Mucosa of descending colon (tissue), 3 donors: ENCODE data around the gene MYOZ3. TPM values are rescaled to one million over a fixed set of nuclear protein-coding genes. Genes with fewer than 3 reads are reported as not detected.

ENCODE experiments used
- ATAC-seq: fragments of 200-7000 bp; cut with Tn5 transposase; one replicate; pipeline ENCODE4 v1.9.1; 2020; ENCODE audit warnings: mild to moderate bottlenecking, moderate library complexity
- DNase-seq, 3 donors: peaks; one replicate each; pipeline ENCODE4 v3.0.0-alpha.2; 2020
- H3K36me3 ChIP-seq: fragments of 200-600 bp; one replicate; pipeline ENCODE4 v1.8.0; 2021; ENCODE audit warnings: low read depth, mild to moderate bottlenecking
- H3K4me1 ChIP-seq: fragments of 200-600 bp; one replicate; pipeline ENCODE4 v1.8.0; 2021; ENCODE audit warnings: low read depth, mild to moderate bottlenecking
- H3K4me3 ChIP-seq: fragments of 200-600 bp; one replicate; pipeline ENCODE4 v1.8.0; 2021; ENCODE audit warnings: mild to moderate bottlenecking
- H3K9me3 ChIP-seq: fragments of 200-600 bp; one replicate; pipeline ENCODE4 v1.8.0; 2021; ENCODE audit warnings: mild to moderate bottlenecking
- CTCF ChIP-seq: fragments of 200-600 bp; IDR thresholded peaks from one replicate; pipeline ENCODE4 v1.8.0; 2022; ENCODE audit warnings: antibody characterized with exemption, mild to moderate bottlenecking
- intact Hi-C, 2 donors: fragments of 100-400 bp; cut with DNase I in 1 of 2; cut with micrococcal nuclease in 1 of 2; formaldehyde crosslinking; loops; one replicate each; pipeline versions ENCODE4 v1.11.0 to v1.11.1; 2022; cut with DNase I, micrococcal nuclease
- total RNA-seq, 3 donors: library from RNA; stranded (reverse); fragmentation: NEBNext Ultra II Directional in 2 of 3; extraction: Animal tissue kit (Norgen Biotek cat#: 25700) in 2 of 3; gene quantifications; one replicate each; pipeline versions ENCODE4 v1.2.1 to v1.2.4, GENCODE V29; 2021 to 2023
- donor health status: DM: no; HTN: no; CAD: no; lungs with moderate emphysema.
- donor health status: DM: no; HTN: no; CAD: no.
- donor health status: DM: no; HTN: yes; CAD: no.

MYOZ3 gene
- total RNA-seq, 3 donors from 2014 or later: 0.09 to 0.48 (median 0.35) TPM

GRCh38 chr5:150639377-150639692 is 21.7 kb upstream of the MYOZ3 start:
- intact Hi-C loops: no loop called here
- no peak for DNase-seq
- no peak for TF ChIP-seq CTCF
- Histone ChIP-seq H3K4me1 (peaks cover 13% of the 10 kb centered on the region), H3K36me3 (no peaks in the 10 kb centered on the region), H3K9me3 (no peaks in the 10 kb centered on the region), H3K4me3 (no peak overlapping the region)
- no peak for ATAC-seq

GRCh38 chr5:150639751-150640150 is 21.3 kb upstream of the MYOZ3 start:
- Histone ChIP-seq H3K9me3 (no peaks in the 10 kb centered on the region), H3K36me3 (no peaks in the 10 kb centered on the region), H3K4me1 (peaks cover 13% of the 10 kb centered on the region), H3K4me3 (no peak overlapping the region)
- ATAC-seq: no peak
- intact Hi-C loops: no loop called here
- no peak for DNase-seq
- no peak for TF ChIP-seq CTCF

GRCh38 chr5:150640311-150641005 is 20.6 kb upstream of the MYOZ3 start, which contains the start of gene SYNPO:
TSS of gene SYNPO (plus strand) at chr5:150640660. CDS start at chr5:150648276, 7,616 bp downstream.
- Histone ChIP-seq H3K4me3 (no peak within 1 kb of the TSS), H3K9me3 (no peaks in the 10 kb centered on the region), H3K36me3 (no peaks in the 10 kb centered on the region), H3K4me1 (peaks cover 9% of the 10 kb centered on the region)
- DNase-seq: peak in 1 of 3 donors; percentile 37
- intact Hi-C loops: no loop called here
- no peak for TF ChIP-seq CTCF
- peak; percentile 34 for ATAC-seq

GRCh38 chr5:150641006-150641570 is 20.0 kb upstream of the MYOZ3 start:
- peak; percentile 17 for ATAC-seq
- Histone ChIP-seq H3K4me3 (no peak overlapping the region), H3K4me1 (peaks cover 9% of the 10 kb centered on the region), H3K9me3 (no peaks in the 10 kb centered on the region), H3K36me3 (no peaks in the 10 kb centered on the region)
- intact Hi-C loops: no loop called here
- no peak for TF ChIP-seq CTCF
- no peak for DNase-seq

GRCh38 chr5:150641824-150642566 is 19.1 kb upstream of the MYOZ3 start:
- H3K4me3 ChIP-seq: no peak overlapping the region
- peaks cover 9% of the 10 kb centered on the region for H3K4me1 ChIP-seq
- intact Hi-C loops: no loop called here
- TF ChIP-seq CTCF: no peak
- DNase-seq (no peak), ATAC-seq (no peak)
- H3K9me3 ChIP-seq: no peaks in the 10 kb centered on the region
- no peaks in the 10 kb centered on the region for H3K36me3 ChIP-seq
